Measurements from ENCODE around the gene PRAC1. TPM values are rescaled to one million over a fixed set of nuclear protein-coding genes. Genes with fewer than 3 reads are reported as not detected.

Gene PRAC1
- total RNA-seq, 1 experiment from 2014 or later: not detected

DNA sequence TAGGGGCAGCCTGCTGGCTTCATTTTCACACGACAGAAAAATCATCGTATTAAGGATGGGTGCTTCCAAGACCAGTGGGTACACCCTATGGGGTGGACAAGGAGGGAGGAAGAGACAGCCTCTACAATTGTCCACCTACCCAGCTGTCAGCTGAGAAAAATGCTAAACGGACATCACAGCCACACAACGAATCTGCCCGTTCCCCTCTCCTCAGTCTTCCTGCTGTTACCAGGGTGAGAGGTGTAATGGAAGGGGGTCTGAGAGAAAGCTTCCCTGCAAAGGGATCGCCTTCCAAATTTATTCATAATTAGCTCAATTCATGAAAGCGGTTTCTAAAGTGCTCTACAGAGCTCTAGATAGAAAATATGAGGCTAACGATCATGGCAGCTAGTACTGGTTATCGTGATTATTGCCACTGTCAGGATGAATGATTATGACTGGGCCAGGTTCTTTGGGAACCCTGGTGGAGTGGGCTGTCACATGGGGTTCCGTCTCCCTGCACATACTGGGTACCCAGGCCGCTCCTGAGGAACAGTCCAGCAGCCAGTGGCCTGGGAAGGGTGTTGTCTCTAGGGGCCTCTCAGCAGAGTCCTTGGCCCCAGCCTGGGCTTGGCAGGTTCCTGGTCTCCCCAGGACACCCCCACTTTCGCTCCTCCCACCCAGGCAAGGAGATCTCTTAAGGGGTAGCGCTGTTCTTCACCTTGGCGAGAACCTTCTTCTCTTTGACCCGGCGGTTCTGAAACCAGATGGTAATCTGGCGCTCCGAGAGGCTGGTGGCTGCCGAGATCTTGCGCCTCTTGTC, 4.0 kb upstream of the PRAC1 start:
- Mint-ChIP-seq H3K4me3 (ENCODE audit: low read depth, unreplicated experiment) (no peak overlapping the region), H3K9me3 (ENCODE audit: low read depth, unreplicated experiment) (no peaks in the 10 kb centered on the region), H3K27ac (ENCODE audit: unreplicated experiment) (no peak overlapping the region), H3K36me3 (ENCODE audit: insufficient read depth, unreplicated experiment) (peaks cover 14% of the 10 kb centered on the region), H3K27me3 (ENCODE audit: unreplicated experiment) (peaks cover 60% of the 10 kb centered on the region), H3K4me1 (ENCODE audit: low read depth, unreplicated experiment) (peaks cover 21% of the 10 kb centered on the region)
- CTCF ChIA-PET: interaction anchor here (1.2 to 3.9 kb wide), 3 partner anchors 65 to 158 kb away, joined by 3 to 82 read pairs (median 4); no protein-coding TSS in a partner anchor
- intact Hi-C loops (cut with micrococcal nuclease; ENCODE audit: unreplicated experiment): no loop called here
- BruUV-seq (replicated peaks): no TSS peak
- no peak for DNase-seq
- TF ChIP-seq, protein P1, sequence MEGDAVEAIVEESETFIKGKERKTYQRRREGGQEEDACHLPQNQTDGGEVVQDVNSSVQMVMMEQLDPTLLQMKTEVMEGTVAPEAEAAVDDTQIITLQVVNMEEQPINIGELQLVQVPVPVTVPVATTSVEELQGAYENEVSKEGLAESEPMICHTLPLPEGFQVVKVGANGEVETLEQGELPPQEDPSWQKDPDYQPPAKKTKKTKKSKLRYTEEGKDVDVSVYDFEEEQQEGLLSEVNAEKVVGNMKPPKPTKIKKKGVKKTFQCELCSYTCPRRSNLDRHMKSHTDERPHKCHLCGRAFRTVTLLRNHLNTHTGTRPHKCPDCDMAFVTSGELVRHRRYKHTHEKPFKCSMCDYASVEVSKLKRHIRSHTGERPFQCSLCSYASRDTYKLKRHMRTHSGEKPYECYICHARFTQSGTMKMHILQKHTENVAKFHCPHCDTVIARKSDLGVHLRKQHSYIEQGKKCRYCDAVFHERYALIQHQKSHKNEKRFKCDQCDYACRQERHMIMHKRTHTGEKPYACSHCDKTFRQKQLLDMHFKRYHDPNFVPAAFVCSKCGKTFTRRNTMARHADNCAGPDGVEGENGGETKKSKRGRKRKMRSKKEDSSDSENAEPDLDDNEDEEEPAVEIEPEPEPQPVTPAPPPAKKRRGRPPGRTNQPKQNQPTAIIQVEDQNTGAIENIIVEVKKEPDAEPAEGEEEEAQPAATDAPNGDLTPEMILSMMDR (IDR thresholded peaks at IDR 0.05; ENCODE audit: unreplicated experiment): no peak

GRCh38 chr17:48725288-48726064, 3.2 kb upstream of the PRAC1 start:
- no peak for DNase-seq
- TF ChIP-seq, protein P1 (IDR thresholded peaks at IDR 0.05; ENCODE audit: unreplicated experiment): no peak
- intact Hi-C loops (cut with micrococcal nuclease; ENCODE audit: unreplicated experiment): loop anchor here (2.0 kb wide), 1 partner anchor 47 kb away; no protein-coding TSS in a partner anchor
- Mint-ChIP-seq H3K36me3 (ENCODE audit: insufficient read depth, unreplicated experiment) (peaks cover 14% of the 10 kb centered on the region), H3K9me3 (ENCODE audit: low read depth, unreplicated experiment) (no peaks in the 10 kb centered on the region), H3K27me3 (ENCODE audit: unreplicated experiment) (peaks cover 56% of the 10 kb centered on the region), H3K4me1 (ENCODE audit: low read depth, unreplicated experiment) (peaks cover 21% of the 10 kb centered on the region), H3K4me3 (ENCODE audit: low read depth, unreplicated experiment) (no peak overlapping the region), H3K27ac (ENCODE audit: unreplicated experiment) (no peak overlapping the region)
- CTCF ChIA-PET: interaction anchor here (0.7 to 3.9 kb wide), 10 partner anchors 9 to 376 kb away, joined by 3 to 82 read pairs (median 11); no protein-coding TSS in a partner anchor
- no TSS peak for BruUV-seq (replicated peaks)

- Mint-ChIP-seq H3K4me3 (ENCODE audit: low read depth, unreplicated experiment) (no peak overlapping the region), H3K27ac (ENCODE audit: unreplicated experiment) (no peak overlapping the region)
These were observed 2.6 kb upstream of the PRAC1 start for GRCh38 chr17:48725004-48725287.

More at GRCh38 chr17:48725004-48725287, 2.6 kb upstream of the PRAC1 start:
- peaks cover 21% of the 10 kb centered on the region for H3K4me1 Mint-ChIP-seq (ENCODE audit: low read depth, unreplicated experiment)
- intact Hi-C loops (cut with micrococcal nuclease; ENCODE audit: unreplicated experiment): loop anchor here (2.0 kb wide), 1 partner anchor 46 kb away; no protein-coding TSS in a partner anchor
- peaks cover 50% of the 10 kb centered on the region for H3K27me3 Mint-ChIP-seq (ENCODE audit: unreplicated experiment)
- no peaks in the 10 kb centered on the region for H3K9me3 Mint-ChIP-seq (ENCODE audit: low read depth, unreplicated experiment)
- TF ChIP-seq, protein P1 (IDR thresholded peaks at IDR 0.05; ENCODE audit: unreplicated experiment): no peak
- CTCF ChIA-PET: interaction anchor here (0.7 to 3.9 kb wide), 11 partner anchors 10 to 376 kb away, joined by 3 to 82 read pairs (median 11); no protein-coding TSS in a partner anchor
- H3K36me3 Mint-ChIP-seq (ENCODE audit: insufficient read depth, unreplicated experiment): peaks cover 14% of the 10 kb centered on the region
- no peak for DNase-seq
- BruUV-seq (replicated peaks): no TSS peak
